ENCODE measurements around the gene RFLNA. TPM values are rescaled to one million over a fixed set of nuclear protein-coding genes. Genes with fewer than 3 reads are reported as not detected.

The RFLNA gene
- total and polyA plus RNA-seq, 2 experiments from 2014 or later = 1.2 to 4.6 TPM

DNA sequence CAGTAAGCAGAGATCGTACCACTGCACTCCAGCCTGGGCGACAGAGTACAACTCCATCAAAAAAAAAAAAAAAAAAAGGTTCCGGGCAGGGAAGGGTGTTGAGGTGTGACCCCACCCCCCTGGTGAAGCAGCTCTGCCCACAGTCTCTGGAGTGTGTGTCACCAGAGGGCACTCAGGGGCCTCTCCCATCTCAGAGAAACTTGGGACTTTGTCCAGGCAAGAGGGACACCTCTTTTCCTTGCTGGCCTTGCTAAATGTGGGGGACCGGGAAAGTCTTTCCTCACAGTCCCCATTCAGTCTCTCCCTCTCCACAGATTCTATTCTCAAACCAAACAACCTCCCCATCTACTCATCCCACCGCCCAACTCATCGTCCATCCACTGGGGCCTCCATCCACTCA, 43.6 kb downstream of the RFLNA start:
- TF ChIP-seq EZH2 (IDR thresholded peaks at IDR 0.05; ENCODE audit: insufficient read depth, poor library complexity, severe bottlenecking) (no peak), EZH2phosphoT487 (IDR thresholded peaks at IDR 0.05; ENCODE audit: insufficient read depth, low read depth) (no peak)
- Histone ChIP-seq H3K27me3 (replicated peaks; ENCODE audit: insufficient read depth) (no peaks in the 10 kb centered on the region), H3K79me2 (ENCODE audit: insufficient read depth) (peaks cover 33% of the 10 kb centered on the region), H3K36me3 (ENCODE audit: low read depth) (peaks cover 55% of the 10 kb centered on the region; the same call in 1 of the 2 replicates), H3K4me1 (ENCODE audit: insufficient read depth) (no peaks in the 10 kb centered on the region), H3F3A (ENCODE audit: insufficient read depth) (peaks cover 11% of the 10 kb centered on the region), H3K4me3 (no peak overlapping the region), H3K27ac (no peak overlapping the region), H3K4me2 (ENCODE audit: unreplicated experiment) (no peak overlapping the region), H3K9me2 (ENCODE audit: insufficient read depth) (no peaks in the 10 kb centered on the region), H2AFZ (no peak overlapping the region), H4K20me1 (ENCODE audit: insufficient read depth) (no peaks in the 10 kb centered on the region), H3K9ac (no peak overlapping the region), H3K9me3 (ENCODE audit: low read depth) (no peaks in the 10 kb centered on the region)
- WGBS, 2 experiments (ENCODE audit: low coverage in 1 of 2, low lambda C conversion rate in 2 of 2, missing lambda C conversion rate in 2 of 2) = 80 to 93% methylated on average over 4 to 6 of the region's 6 CpGs
- peak; percentile 50 for DNase-seq
- in situ Hi-C loops (cut with MboI) = no loop called here

DNA sequence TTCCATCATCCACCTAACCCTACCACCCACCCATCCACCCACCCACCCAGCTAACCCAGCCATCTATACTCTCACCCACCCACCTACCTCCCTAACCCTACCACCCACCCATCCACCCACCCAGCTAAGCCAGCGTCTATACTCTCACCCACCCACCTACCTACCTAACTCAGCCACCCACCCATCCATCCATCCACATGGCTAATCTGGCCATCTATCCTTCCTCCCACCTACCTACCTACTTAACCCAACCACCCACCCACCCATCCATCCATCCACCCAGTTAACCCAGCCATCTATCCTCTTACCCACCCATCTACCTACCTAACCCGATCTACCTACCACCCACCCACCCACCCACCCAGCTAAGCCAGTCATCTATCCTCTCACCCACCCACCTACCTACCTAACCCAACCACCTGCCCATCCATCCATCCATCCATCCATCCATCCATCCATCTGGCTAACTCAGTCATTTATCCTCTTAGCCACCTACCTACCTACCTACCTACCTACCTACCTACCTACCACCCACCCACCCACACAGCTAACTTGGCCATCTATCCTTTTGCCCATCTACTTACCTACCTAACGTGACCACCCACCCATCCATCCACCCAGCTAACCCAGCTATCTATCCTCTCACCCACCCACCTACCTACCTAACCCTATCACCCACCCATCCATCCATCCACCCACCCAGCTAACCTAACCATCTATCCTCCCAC, 44.1 kb downstream of the RFLNA start:
- TF ChIP-seq EZH2 (IDR thresholded peaks at IDR 0.05; ENCODE audit: insufficient read depth, poor library complexity, severe bottlenecking) (no peak), EZH2phosphoT487 (IDR thresholded peaks at IDR 0.05; ENCODE audit: insufficient read depth, low read depth) (no peak)
- Histone ChIP-seq H3K27ac (no peak overlapping the region), H3K9me2 (ENCODE audit: insufficient read depth) (no peaks in the 10 kb centered on the region), H3K4me1 (ENCODE audit: insufficient read depth) (no peaks in the 10 kb centered on the region), H3K27me3 (replicated peaks; ENCODE audit: insufficient read depth) (no peaks in the 10 kb centered on the region), H3K4me2 (ENCODE audit: unreplicated experiment) (no peak overlapping the region), H4K20me1 (ENCODE audit: insufficient read depth) (no peaks in the 10 kb centered on the region), H3K9ac (no peak overlapping the region), H3K79me2 (ENCODE audit: insufficient read depth) (peaks cover 36% of the 10 kb centered on the region), H3K9me3 (ENCODE audit: low read depth) (no peaks in the 10 kb centered on the region), H3K4me3 (no peak overlapping the region), H3K36me3 (ENCODE audit: low read depth) (peaks cover 58% of the 10 kb centered on the region), H2AFZ (no peak overlapping the region), H3F3A (ENCODE audit: insufficient read depth) (peaks cover 11% of the 10 kb centered on the region)
- in situ Hi-C loops (cut with MboI) = no loop called here
- no peak for DNase-seq
- 94 to 100% methylated on average over 1 to 3 of the region's 3 CpGs for WGBS, 2 experiments (ENCODE audit: low coverage in 1 of 2, low lambda C conversion rate in 2 of 2, missing lambda C conversion rate in 2 of 2)

GRCh38 chr12:124340080-124340900, 45.4 kb downstream of the RFLNA start:
- WGBS, 2 experiments (ENCODE audit: low coverage in 1 of 2, low lambda C conversion rate in 2 of 2, missing lambda C conversion rate in 2 of 2) = 94 to 96% methylated on average over 28 to 42 of the region's 42 CpGs
- no peaks in the 10 kb centered on the region for H4K20me1 ChIP-seq (ENCODE audit: insufficient read depth)
- no peak overlapping the region for H3K4me2 ChIP-seq (ENCODE audit: unreplicated experiment)
- in situ Hi-C loops (cut with MboI) = no loop called here
- H3K4me1 ChIP-seq (ENCODE audit: insufficient read depth) = no peaks in the 10 kb centered on the region
- peaks cover 11% of the 10 kb centered on the region for H3F3A ChIP-seq (ENCODE audit: insufficient read depth)
- TF ChIP-seq EZH2 (IDR thresholded peaks at IDR 0.05; ENCODE audit: insufficient read depth, poor library complexity, severe bottlenecking) (no peak), EZH2phosphoT487 (IDR thresholded peaks at IDR 0.05; ENCODE audit: insufficient read depth, low read depth) (no peak)
- H3K9me3 ChIP-seq (ENCODE audit: low read depth) = no peaks in the 10 kb centered on the region
- H3K79me2 ChIP-seq (ENCODE audit: insufficient read depth) = peaks cover 35% of the 10 kb centered on the region
- DNase-seq = no peak
- no peak overlapping the region for H3K4me3 ChIP-seq
- H3K27ac ChIP-seq = no peak overlapping the region
- no peak overlapping the region for H3K9ac ChIP-seq
- peaks cover 49% of the 10 kb centered on the region for H3K36me3 ChIP-seq (ENCODE audit: low read depth)
- H3K27me3 ChIP-seq (replicated peaks; ENCODE audit: insufficient read depth) = no peaks in the 10 kb centered on the region
- no peaks in the 10 kb centered on the region for H3K9me2 ChIP-seq (ENCODE audit: insufficient read depth)
- no peak overlapping the region for H2AFZ ChIP-seq

GRCh38 chr12:124341645-124342069, 46.8 kb downstream of the RFLNA start:
- peaks cover 47% of the 10 kb centered on the region for H3K79me2 ChIP-seq (ENCODE audit: insufficient read depth)
- no peak overlapping the region for H3K4me2 ChIP-seq (ENCODE audit: unreplicated experiment)
- H3K9me3 ChIP-seq (ENCODE audit: low read depth) = no peaks in the 10 kb centered on the region
- peaks cover 51% of the 10 kb centered on the region for H3K36me3 ChIP-seq (ENCODE audit: low read depth)
- in situ Hi-C loops (cut with MboI) = no loop called here
- WGBS, 2 experiments (ENCODE audit: low coverage in 1 of 2, low lambda C conversion rate in 2 of 2, missing lambda C conversion rate in 2 of 2) = 95 to 98% methylated on average over 20 to 27 of the region's 27 CpGs
- TF ChIP-seq EZH2phosphoT487 (IDR thresholded peaks at IDR 0.05; ENCODE audit: insufficient read depth, low read depth) = no peak
- no peak for TF ChIP-seq EZH2 (IDR thresholded peaks at IDR 0.05; ENCODE audit: insufficient read depth, poor library complexity, severe bottlenecking)
- H4K20me1 ChIP-seq (ENCODE audit: insufficient read depth) = no peaks in the 10 kb centered on the region
- H3K4me3 ChIP-seq = no peak overlapping the region
- H3K27me3 ChIP-seq (replicated peaks; ENCODE audit: insufficient read depth) = no peaks in the 10 kb centered on the region
- H3K9ac ChIP-seq = no peak overlapping the region
- no peaks in the 10 kb centered on the region for H3K4me1 ChIP-seq (ENCODE audit: insufficient read depth)
- H2AFZ ChIP-seq = no peak overlapping the region
- no peak overlapping the region for H3K27ac ChIP-seq
- no peak for DNase-seq
- no peaks in the 10 kb centered on the region for H3K9me2 ChIP-seq (ENCODE audit: insufficient read depth)
- peaks cover 11% of the 10 kb centered on the region for H3F3A ChIP-seq (ENCODE audit: insufficient read depth)
